Gastroesophageal sphincter (tissue), 4 donors: ENCODE measurements around the gene NRXN3. TPM values are rescaled to one million over a fixed set of nuclear protein-coding genes. Genes with fewer than 3 reads are reported as not detected.

Experiments used
- ATAC-seq: fragments of 150-250 bp; one replicate; pipeline ENCODE4 v1.9.1; 2016; ENCODE audit warnings: mild to moderate bottlenecking, moderate library complexity
- H3K27ac ChIP-seq, 4 donors: fragments of 200-600 bp; sonication (generic) in 3 of 4; 1 replicate in 3 of 4; 2 replicates in 1 of 4; pipeline ENCODE4 v1.5.1; 2016 to 2019
- H3K27me3 ChIP-seq: fragments of 200-600 bp; sonication (generic); one replicate; pipeline ENCODE4 v1.5.1; 2019
- H3K36me3 ChIP-seq, 2 donors: fragments of 200-600 bp; sonication (generic); one replicate each; pipeline ENCODE4 v1.5.1; 2019; ENCODE audit warnings: control low read depth in 1 of 2
- H3K4me1 ChIP-seq, 3 donors: fragments of 200-600 bp; sonication (generic); 1 replicate in 2 of 3; 2 replicates in 1 of 3; pipeline ENCODE4 v1.5.1; 2016 to 2019; ENCODE audit warnings: control low read depth in 2 of 3
- H3K4me3 ChIP-seq, 2 donors: fragments of 200-600 bp; sonication (generic); one replicate each; pipeline ENCODE4 v1.5.1; 2019; ENCODE audit warnings: mild to moderate bottlenecking in 1 of 2, moderate library complexity in 1 of 2
- H3K9me3 ChIP-seq, 3 donors: fragments of 200-600 bp; sonication (generic); one replicate each; pipeline ENCODE4 v1.5.1; 2017 to 2019; ENCODE audit warnings: control low read depth in 2 of 3
- EP300 ChIP-seq: sonication (generic); formaldehyde crosslinking; IDR thresholded peaks from one replicate; pipeline ENCODE4 v1.6.1; 2017; ENCODE audit warnings: antibody characterized with exemption, mild to moderate bottlenecking
- POLR2A ChIP-seq, 2 donors: fragments of 450-650 bp; IDR thresholded peaks; one replicate each; pipeline ENCODE4 v1.6.1; 2017; ENCODE audit warnings: antibody characterized with exemption in 2 of 2, mild to moderate bottlenecking in 2 of 2, moderate library complexity in 1 of 2
- POLR2AphosphoS5 ChIP-seq: sonication (generic); formaldehyde crosslinking; IDR thresholded peaks from one replicate; pipeline ENCODE4 v1.6.1; 2017; ENCODE audit warnings: antibody characterized with exemption
- WGBS, 2 donors: methylation state at CpG; one replicate each; pipeline ENCODE4 v1.1.5; 2018; ENCODE audit warnings: low coverage in 1 of 2; 5-methylcytosine and 5-hydroxymethylcytosine counted together
- total RNA-seq, 4 donors: library from RNA; depleted of rRNA; stranded (reverse); fragments of >200 nt; gene quantifications; one replicate each; pipeline ENCODE4 v1.1.0, GENCODE V29; 2016
- TF ChIP-seq, protein P1 (sequence below), 4 experiments: fragments of 200-600 bp in 2 of 4; fragments of 450-650 bp in 2 of 4; sonication (generic) in 1 of 4; IDR thresholded peaks; one replicate each; pipeline ENCODE4 v1.5.1; 2017 to 2019; ENCODE audit warnings: antibody characterized with exemption in 4 of 4, mild to moderate bottlenecking in 2 of 4, moderate library complexity in 2 of 4

The NRXN3 gene
- total RNA-seq, 4 donors from 2014 or later = 74.2 to 192 (median 98.2) TPM

DNA sequence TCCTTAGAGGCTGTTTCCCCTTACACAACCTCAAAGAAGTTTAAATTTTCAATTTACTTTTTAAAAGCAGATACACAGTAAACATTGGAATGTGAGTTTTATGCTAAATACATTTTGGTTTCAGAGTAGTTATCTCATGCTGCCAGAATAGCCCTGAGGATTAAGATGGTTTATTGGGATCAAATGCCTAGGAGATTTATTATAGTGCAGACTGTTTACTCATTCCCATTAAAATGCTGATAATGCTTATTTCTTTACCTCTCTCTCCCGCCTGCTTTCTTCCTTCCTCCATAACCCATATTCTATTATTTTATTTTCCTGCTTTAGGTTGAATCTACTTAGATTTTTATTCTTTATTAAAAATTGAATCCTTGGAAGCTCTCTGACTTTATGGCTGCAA is 1701.0 kb downstream of the NRXN3 start:
- no peaks in the 10 kb centered on the region for H3K4me1 ChIP-seq
- H3K27ac ChIP-seq = no peak overlapping the region
- no peak for TF ChIP-seq POLR2AphosphoS5
- no peak for ATAC-seq
- H3K27me3 ChIP-seq = no peaks in the 10 kb centered on the region
- H3K36me3 ChIP-seq = no peaks in the 10 kb centered on the region
- H3K4me3 ChIP-seq = no peak overlapping the region
- WGBS, 2 donors = 71 to 83% methylated on average over 1 of the region's 1 CpG
- no peaks in the 10 kb centered on the region for H3K9me3 ChIP-seq

DNA sequence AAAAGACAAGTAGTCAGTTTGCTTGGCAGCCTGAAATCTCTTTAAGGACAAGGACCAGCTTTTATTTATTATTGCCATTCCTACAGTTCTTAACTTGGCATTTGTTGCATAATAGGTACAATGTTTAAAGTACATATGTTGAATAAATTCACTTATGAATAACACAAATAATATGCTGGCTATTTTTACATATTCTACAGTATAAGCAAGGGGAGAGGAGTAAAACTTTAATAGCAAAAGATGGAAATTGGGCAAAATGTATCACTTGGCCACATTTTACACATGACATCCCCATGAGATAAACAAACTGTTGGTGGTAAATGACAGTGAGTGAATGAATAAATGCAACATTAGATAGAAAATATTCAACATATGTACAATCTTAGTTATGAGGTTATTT is 1708.1 kb downstream of the NRXN3 start:
- Histone ChIP-seq H3K27ac (no peak overlapping the region), H3K27me3 (no peaks in the 10 kb centered on the region), H3K4me1 (no peaks in the 10 kb centered on the region), H3K9me3 (no peaks in the 10 kb centered on the region), H3K36me3 (no peaks in the 10 kb centered on the region), H3K4me3 (no peak overlapping the region)
- TF ChIP-seq POLR2AphosphoS5 (no peak), POLR2A (IDR thresholded peaks at IDR 0.05) (no peak), EP300 (no peak)
- TF ChIP-seq, protein P1, sequence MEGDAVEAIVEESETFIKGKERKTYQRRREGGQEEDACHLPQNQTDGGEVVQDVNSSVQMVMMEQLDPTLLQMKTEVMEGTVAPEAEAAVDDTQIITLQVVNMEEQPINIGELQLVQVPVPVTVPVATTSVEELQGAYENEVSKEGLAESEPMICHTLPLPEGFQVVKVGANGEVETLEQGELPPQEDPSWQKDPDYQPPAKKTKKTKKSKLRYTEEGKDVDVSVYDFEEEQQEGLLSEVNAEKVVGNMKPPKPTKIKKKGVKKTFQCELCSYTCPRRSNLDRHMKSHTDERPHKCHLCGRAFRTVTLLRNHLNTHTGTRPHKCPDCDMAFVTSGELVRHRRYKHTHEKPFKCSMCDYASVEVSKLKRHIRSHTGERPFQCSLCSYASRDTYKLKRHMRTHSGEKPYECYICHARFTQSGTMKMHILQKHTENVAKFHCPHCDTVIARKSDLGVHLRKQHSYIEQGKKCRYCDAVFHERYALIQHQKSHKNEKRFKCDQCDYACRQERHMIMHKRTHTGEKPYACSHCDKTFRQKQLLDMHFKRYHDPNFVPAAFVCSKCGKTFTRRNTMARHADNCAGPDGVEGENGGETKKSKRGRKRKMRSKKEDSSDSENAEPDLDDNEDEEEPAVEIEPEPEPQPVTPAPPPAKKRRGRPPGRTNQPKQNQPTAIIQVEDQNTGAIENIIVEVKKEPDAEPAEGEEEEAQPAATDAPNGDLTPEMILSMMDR (IDR thresholded peaks at IDR 0.05) = no peak
- ATAC-seq = no peak

DNA sequence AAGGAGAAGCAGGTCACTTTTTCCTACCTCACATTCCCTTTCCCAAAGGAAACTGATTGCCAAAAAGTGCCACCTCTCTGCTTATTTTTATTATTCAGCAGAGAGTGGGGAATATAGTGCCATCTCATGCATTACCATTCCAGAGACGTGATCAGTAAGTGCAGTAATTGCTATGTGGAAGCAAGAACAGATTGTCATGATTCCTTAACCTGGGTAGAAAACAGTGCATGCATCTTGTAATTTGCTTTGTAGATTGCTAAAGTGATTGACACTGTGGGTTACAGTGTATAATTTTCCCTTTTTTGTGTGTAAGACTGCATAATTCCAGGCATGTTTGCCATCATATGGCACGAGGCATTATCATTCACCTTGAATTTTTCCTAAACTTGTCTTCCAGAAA is 1708.6 kb downstream of the NRXN3 start:
- no peak overlapping the region for H3K4me3 ChIP-seq
- no peak for TF ChIP-seq EP300
- H3K27me3 ChIP-seq = no peaks in the 10 kb centered on the region
- WGBS, 2 donors = 92 to 94% methylated on average over 2 of the region's 2 CpGs
- no peak for ATAC-seq
- no peaks in the 10 kb centered on the region for H3K4me1 ChIP-seq
- no peaks in the 10 kb centered on the region for H3K36me3 ChIP-seq
- no peak overlapping the region for H3K27ac ChIP-seq
- H3K9me3 ChIP-seq = no peaks in the 10 kb centered on the region

DNA sequence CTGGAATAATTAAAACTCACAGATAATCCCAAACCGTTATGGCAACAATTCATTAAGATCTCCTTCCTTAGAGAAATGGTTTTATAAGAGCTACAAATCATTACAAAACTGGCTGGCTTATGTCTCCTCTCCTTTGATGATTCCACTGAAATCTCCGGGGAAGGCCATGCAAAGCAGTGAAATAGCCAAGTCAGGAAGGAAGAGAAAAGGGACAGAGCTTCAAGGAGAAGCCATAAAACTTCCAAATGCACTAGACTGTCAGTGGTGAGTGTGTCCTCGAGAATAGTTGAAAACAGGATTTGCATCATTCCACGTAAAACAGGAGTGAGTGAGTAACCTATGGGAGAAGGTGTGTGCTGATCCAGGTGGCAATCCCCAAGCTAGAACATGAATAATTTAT is 1711.1 kb downstream of the NRXN3 start:
- Histone ChIP-seq H3K9me3 (no peaks in the 10 kb centered on the region), H3K4me1 (no peaks in the 10 kb centered on the region), H3K36me3 (no peaks in the 10 kb centered on the region), H3K27ac (no peak overlapping the region), H3K27me3 (no peaks in the 10 kb centered on the region), H3K4me3 (no peak overlapping the region)
- TF ChIP-seq EP300 (no peak), POLR2AphosphoS5 (no peak), POLR2A (IDR thresholded peaks at IDR 0.05) (no peak)
- TF ChIP-seq, protein P1 (IDR thresholded peaks at IDR 0.05) = no peak
- WGBS, 2 donors = 48 to 74% methylated on average over 4 of the region's 4 CpGs
- ATAC-seq = no peak

DNA sequence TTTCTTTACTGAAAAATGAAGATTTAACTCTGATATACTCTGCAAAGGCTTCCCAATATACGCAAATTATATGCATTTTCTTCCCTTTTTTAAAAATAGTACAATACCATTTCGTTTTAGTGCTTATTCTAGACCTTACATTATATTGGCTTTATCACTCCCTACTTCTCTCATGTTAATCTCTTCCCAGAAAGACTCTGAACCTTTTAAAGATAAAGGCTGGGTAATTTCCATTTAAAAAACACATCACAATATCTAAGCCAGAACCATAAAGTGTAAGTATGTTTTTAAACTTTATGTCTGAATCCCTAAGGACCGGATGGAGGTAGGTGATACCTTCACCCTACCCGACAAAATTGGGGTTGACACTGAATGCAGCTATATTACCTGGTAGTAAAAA is 1720.4 kb downstream of the NRXN3 start:
- Histone ChIP-seq H3K27me3 (no peaks in the 10 kb centered on the region), H3K4me3 (no peak overlapping the region), H3K9me3 (no peaks in the 10 kb centered on the region), H3K27ac (no peak overlapping the region), H3K4me1 (no peaks in the 10 kb centered on the region), H3K36me3 (no peaks in the 10 kb centered on the region)
- TF ChIP-seq, protein P1 (IDR thresholded peaks at IDR 0.05) = no peak
- TF ChIP-seq EP300 = no peak
- no peak for TF ChIP-seq POLR2A (IDR thresholded peaks at IDR 0.05)
- TF ChIP-seq POLR2AphosphoS5 = no peak
- no peak for ATAC-seq
- 87 to 89% methylated on average over 2 to 4 of the region's 4 CpGs for WGBS, 2 donors

DNA sequence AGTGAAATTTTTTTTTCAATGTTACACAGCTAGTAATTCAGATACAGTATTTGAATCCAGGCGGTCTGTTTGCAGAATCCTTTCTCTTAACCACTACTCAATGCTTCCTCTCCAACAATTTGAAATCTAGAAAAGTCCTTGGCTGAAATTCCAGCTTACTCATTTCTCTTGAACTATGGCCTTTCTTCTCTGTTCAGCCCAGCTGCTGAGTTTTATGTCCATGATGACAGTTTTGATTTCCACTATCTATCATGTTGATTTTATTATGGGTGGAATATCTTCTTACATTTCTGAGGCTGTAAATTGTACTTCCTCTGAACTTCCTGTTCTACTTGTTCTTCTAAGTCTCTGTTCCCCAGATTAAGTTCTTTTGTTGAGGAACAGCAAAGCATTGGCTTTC is 1725.8 kb downstream of the NRXN3 start:
- Histone ChIP-seq H3K27ac (no peak overlapping the region), H3K4me3 (no peak overlapping the region), H3K9me3 (no peaks in the 10 kb centered on the region), H3K36me3 (no peaks in the 10 kb centered on the region), H3K27me3 (no peaks in the 10 kb centered on the region), H3K4me1 (no peaks in the 10 kb centered on the region)
- TF ChIP-seq, protein P1 (IDR thresholded peaks at IDR 0.05) = no peak
- no peak for TF ChIP-seq EP300
- no peak for TF ChIP-seq POLR2A (IDR thresholded peaks at IDR 0.05)
- 64 to 86% methylated on average over 1 of the region's 1 CpG for WGBS, 2 donors
- no peak for ATAC-seq
